PC-3 (cell line): ENCODE data around the gene FOXP1.

Experiments used
- CTCF ChIP-seq: fragments of 300-600 bp; sonication (generic); conservative IDR thresholded peaks from 2 replicates; pipeline ENCODE4 v1.5.1; 2017; ENCODE audit warnings: antibody characterized with exemption, low read depth, mild to moderate bottlenecking, low read length
- EZH2 ChIP-seq: fragments of 300-600 bp; sonication (generic); IDR thresholded peaks from one replicate; pipeline ENCODE4 v1.6.1; 2017; ENCODE audit warnings: antibody characterized with exemption, mild to moderate bottlenecking, low read length; ENCODE audit not compliant: unreplicated experiment

GRCh38 chr3:71228156-71228866 is 355.2 kb downstream of the FOXP1 start:
- no peak for TF ChIP-seq CTCF
- TF ChIP-seq EZH2 = no peak
